B cell (primary cell): ENCODE results near the gene IL26.

Source experiments
- CTCF ChIP-seq: fragments of 200-600 bp; IDR thresholded peaks from one replicate; pipeline ENCODE4 v1.8.0; 2022; ENCODE audit warnings: antibody characterized with exemption, mild to moderate bottlenecking
- EZH2 ChIP-seq: IDR thresholded peaks from 2 replicates; pipeline ENCODE4 v1.6.1; 2012; ENCODE audit warnings: borderline replicate concordance, low read depth, mild to moderate bottlenecking, moderate library complexity, low read length; ENCODE audit not compliant: insufficient read depth, poor library complexity, severe bottlenecking

GRCh38 chr12:68177562-68177961 lies 48.0 kb downstream of the IL26 start:
- TF ChIP-seq EZH2 (no peak), CTCF (no peak)
